Astrocyte (in vitro differentiated cells and primary cell): Measurements from ENCODE around the gene POU5F1.

Experiments
- EZH2 ChIP-seq: IDR thresholded peaks from 2 replicates; pipeline ENCODE4 v1.6.1; 2012; ENCODE audit warnings: mild to moderate bottlenecking, low read length, inconsistent platforms; ENCODE audit not compliant: insufficient read depth
- TF ChIP-seq, protein P1 (sequence below): IDR thresholded peaks from 2 replicates; pipeline ENCODE4 v1.5.1; 2011; ENCODE audit warnings: low read depth, mild to moderate bottlenecking, inconsistent platforms, low read length, moderate library complexity; ENCODE audit not compliant: insufficient read depth

DNA sequence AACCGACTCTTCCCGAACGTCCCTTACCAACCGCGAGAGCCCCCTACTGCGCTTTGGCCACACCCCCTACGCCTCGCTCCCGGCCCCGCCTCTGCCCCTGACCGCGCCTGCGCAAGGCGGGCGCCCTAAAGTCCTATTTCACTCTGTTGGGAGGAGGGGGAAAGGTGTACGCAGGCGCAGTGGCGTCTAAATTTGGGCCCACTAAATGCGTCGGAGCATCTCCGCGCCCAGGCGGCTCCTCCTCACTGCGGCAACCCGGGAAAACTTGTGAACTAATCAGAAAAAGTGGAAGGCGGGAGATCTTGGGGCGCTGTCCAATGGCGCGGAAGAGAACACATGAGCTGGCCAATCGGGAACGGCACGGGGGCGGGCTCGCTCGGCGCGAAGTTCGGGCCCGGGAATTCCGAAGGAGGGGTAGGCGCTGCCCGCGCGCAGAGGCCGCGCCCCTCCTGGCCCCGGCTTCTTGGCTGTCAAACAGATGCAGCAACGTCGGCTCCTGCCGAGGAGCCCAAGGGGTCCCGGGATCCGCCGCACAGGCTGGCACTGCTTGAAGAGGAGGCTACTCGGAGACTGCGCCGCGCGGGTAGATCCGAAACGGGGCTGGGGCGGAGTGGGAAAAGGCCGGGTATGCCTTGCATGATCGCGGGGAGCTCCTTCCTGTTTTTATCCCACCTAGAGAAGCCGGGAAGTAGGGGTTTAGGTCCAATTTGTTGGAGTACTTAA is 12.2 kb downstream of the POU5F1 start, which contains the start of gene TCF19:
- TF ChIP-seq, protein P1, sequence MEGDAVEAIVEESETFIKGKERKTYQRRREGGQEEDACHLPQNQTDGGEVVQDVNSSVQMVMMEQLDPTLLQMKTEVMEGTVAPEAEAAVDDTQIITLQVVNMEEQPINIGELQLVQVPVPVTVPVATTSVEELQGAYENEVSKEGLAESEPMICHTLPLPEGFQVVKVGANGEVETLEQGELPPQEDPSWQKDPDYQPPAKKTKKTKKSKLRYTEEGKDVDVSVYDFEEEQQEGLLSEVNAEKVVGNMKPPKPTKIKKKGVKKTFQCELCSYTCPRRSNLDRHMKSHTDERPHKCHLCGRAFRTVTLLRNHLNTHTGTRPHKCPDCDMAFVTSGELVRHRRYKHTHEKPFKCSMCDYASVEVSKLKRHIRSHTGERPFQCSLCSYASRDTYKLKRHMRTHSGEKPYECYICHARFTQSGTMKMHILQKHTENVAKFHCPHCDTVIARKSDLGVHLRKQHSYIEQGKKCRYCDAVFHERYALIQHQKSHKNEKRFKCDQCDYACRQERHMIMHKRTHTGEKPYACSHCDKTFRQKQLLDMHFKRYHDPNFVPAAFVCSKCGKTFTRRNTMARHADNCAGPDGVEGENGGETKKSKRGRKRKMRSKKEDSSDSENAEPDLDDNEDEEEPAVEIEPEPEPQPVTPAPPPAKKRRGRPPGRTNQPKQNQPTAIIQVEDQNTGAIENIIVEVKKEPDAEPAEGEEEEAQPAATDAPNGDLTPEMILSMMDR: no peak
- TF ChIP-seq EZH2: no peak
